HAP-1 (cell line): ENCODE results near the gene ALOX5AP.

Experiments used
- DNase-seq, 2 experiments: peaks; one replicate each; pipeline ENCODE4 v3.0.0-alpha.2; 2016 to 2020; ENCODE audit warnings: low spot score in 2 of 2
- H3K27me3 ChIP-seq: fragments of 250-450 bp; sonication (Bioruptor Pico); 2 replicates; pipeline ENCODE4 v1.5.1; 2020; ENCODE audit warnings: low read depth, mild to moderate bottlenecking, moderate library complexity
- H3K36me3 ChIP-seq: fragments of 250-450 bp; sonication (Bioruptor Pico); replicated peaks from 2 replicates; pipeline ENCODE4 v1.5.1; 2020; ENCODE audit warnings: mild to moderate bottlenecking
- H3K4me1 ChIP-seq: fragments of 250-450 bp; sonication (Bioruptor Pico); 2 replicates; pipeline ENCODE4 v1.5.1; 2020; ENCODE audit warnings: mild to moderate bottlenecking
- H3K4me3 ChIP-seq: fragments of 250-450 bp; sonication (Bioruptor Pico); 2 replicates; pipeline ENCODE4 v1.5.1; 2020; ENCODE audit warnings: mild to moderate bottlenecking, moderate library complexity
- H3K9me3 ChIP-seq: fragments of 250-450 bp; sonication (Bioruptor Pico); 2 replicates; pipeline ENCODE4 v1.5.1; 2020; ENCODE audit warnings: mild to moderate bottlenecking, moderate library complexity
- in situ Hi-C: fragments of 300-500 bp; cut with MboI; formaldehyde crosslinking; loops from 3 replicates; pipeline ENCODE4 v1.14.3; 2020; ENCODE audit warnings: low sequenced_read_pairs, inconsistent platforms, mixed read lengths

Gene ALOX5AP

GRCh38 chr13:30704596-30704995, 30.7 kb upstream of the ALOX5AP start:
- peaks cover 13% of the 10 kb centered on the region; the same call in 1 of the 2 replicates for H3K27me3 ChIP-seq
- no peaks in the 10 kb centered on the region for H3K36me3 ChIP-seq
- peaks cover 2% of the 10 kb centered on the region; the same call in 1 of the 2 replicates for H3K9me3 ChIP-seq
- in situ Hi-C loops: no loop called here
- DNase-seq: no peak
- no peak overlapping the region for H3K4me3 ChIP-seq
- H3K4me1 ChIP-seq: no peaks in the 10 kb centered on the region

GRCh38 chr13:30705680-30706079, 29.7 kb upstream of the ALOX5AP start:
- in situ Hi-C loops: no loop called here
- H3K4me3 ChIP-seq: no peak overlapping the region
- peaks cover 2% of the 10 kb centered on the region; the same call in 1 of the 2 replicates for H3K9me3 ChIP-seq
- DNase-seq: no peak
- no peaks in the 10 kb centered on the region for H3K4me1 ChIP-seq
- H3K36me3 ChIP-seq: no peaks in the 10 kb centered on the region
- 0 out of 2 replicates have a peak, but pooled peaks cover 5% of the 10 kb centered on the region for H3K27me3 ChIP-seq

GRCh38 chr13:30708541-30708940, 26.8 kb upstream of the ALOX5AP start:
- H3K4me3 ChIP-seq: no peak overlapping the region
- peaks cover 2% of the 10 kb centered on the region; the same call in 1 of the 2 replicates for H3K9me3 ChIP-seq
- in situ Hi-C loops: no loop called here
- no peaks in the 10 kb centered on the region for H3K27me3 ChIP-seq
- no peaks in the 10 kb centered on the region for H3K36me3 ChIP-seq
- no peaks in the 10 kb centered on the region for H3K4me1 ChIP-seq
- no peak for DNase-seq

- Histone ChIP-seq H3K4me3 (no peak overlapping the region), H3K9me3 (no peaks in the 10 kb centered on the region), H3K27me3 (no peaks in the 10 kb centered on the region), H3K4me1 (no peaks in the 10 kb centered on the region), H3K36me3 (no peaks in the 10 kb centered on the region)
- in situ Hi-C loops: no loop called here
- DNase-seq: no peak
These were observed 24.9 kb upstream of the ALOX5AP start for GRCh38 chr13:30710442-30710841.

GRCh38 chr13:30711375-30711774, 24.0 kb upstream of the ALOX5AP start:
- in situ Hi-C loops: no loop called here
- Histone ChIP-seq H3K4me1 (no peaks in the 10 kb centered on the region), H3K36me3 (no peaks in the 10 kb centered on the region), H3K4me3 (no peak overlapping the region), H3K27me3 (no peaks in the 10 kb centered on the region), H3K9me3 (no peaks in the 10 kb centered on the region)
- DNase-seq: no peak

GRCh38 chr13:30711837-30712236, 23.5 kb upstream of the ALOX5AP start:
- Histone ChIP-seq H3K4me1 (no peaks in the 10 kb centered on the region), H3K27me3 (no peaks in the 10 kb centered on the region), H3K9me3 (no peaks in the 10 kb centered on the region), H3K36me3 (no peaks in the 10 kb centered on the region), H3K4me3 (no peak overlapping the region)
- in situ Hi-C loops: no loop called here
- DNase-seq: no peak

- no peak overlapping the region for H3K4me3 ChIP-seq
- no peaks in the 10 kb centered on the region for H3K27me3 ChIP-seq
- H3K9me3 ChIP-seq: no peaks in the 10 kb centered on the region
- in situ Hi-C loops: no loop called here
- H3K4me1 ChIP-seq: no peaks in the 10 kb centered on the region
- no peak for DNase-seq
- no peaks in the 10 kb centered on the region for H3K36me3 ChIP-seq
These were observed 22.5 kb upstream of the ALOX5AP start for GRCh38 chr13:30712536-30713532.

- DNase-seq: no peak
- Histone ChIP-seq H3K4me1 (no peaks in the 10 kb centered on the region), H3K27me3 (no peaks in the 10 kb centered on the region), H3K9me3 (no peaks in the 10 kb centered on the region), H3K36me3 (no peaks in the 10 kb centered on the region), H3K4me3 (no peak overlapping the region)
- in situ Hi-C loops: no loop called here
These were observed 20.5 kb upstream of the ALOX5AP start for GRCh38 chr13:30714629-30715371.

- DNase-seq: no peak
- in situ Hi-C loops: no loop called here
- Histone ChIP-seq H3K4me1 (no peaks in the 10 kb centered on the region), H3K9me3 (no peaks in the 10 kb centered on the region), H3K27me3 (no peaks in the 10 kb centered on the region), H3K36me3 (no peaks in the 10 kb centered on the region), H3K4me3 (no peak overlapping the region)
These were observed 20.0 kb upstream of the ALOX5AP start for GRCh38 chr13:30715372-30715756.

- in situ Hi-C loops: no loop called here
These were observed 19.5 kb upstream of the ALOX5AP start for GRCh38 chr13:30715837-30716236.

GRCh38 chr13:30718661-30719524, 16.4 kb upstream of the ALOX5AP start:
- H3K4me3 ChIP-seq: no peak overlapping the region
- in situ Hi-C loops: no loop called here
- no peak for DNase-seq
- no peaks in the 10 kb centered on the region for H3K27me3 ChIP-seq
- H3K4me1 ChIP-seq: no peaks in the 10 kb centered on the region
- no peaks in the 10 kb centered on the region for H3K36me3 ChIP-seq
- no peaks in the 10 kb centered on the region for H3K9me3 ChIP-seq

More at GRCh38 chr13:30715837-30716236, 19.5 kb upstream of the ALOX5AP start:
- DNase-seq: peak in 1 of 2 experiments; percentile 8
- Histone ChIP-seq H3K4me1 (no peaks in the 10 kb centered on the region), H3K4me3 (no peak overlapping the region), H3K9me3 (no peaks in the 10 kb centered on the region), H3K27me3 (no peaks in the 10 kb centered on the region), H3K36me3 (no peaks in the 10 kb centered on the region)

GRCh38 chr13:30719525-30719914, 15.8 kb upstream of the ALOX5AP start:
- no peak overlapping the region for H3K4me3 ChIP-seq
- H3K4me1 ChIP-seq: no peaks in the 10 kb centered on the region
- no peaks in the 10 kb centered on the region for H3K27me3 ChIP-seq
- in situ Hi-C loops: no loop called here
- H3K9me3 ChIP-seq: no peaks in the 10 kb centered on the region
- no peaks in the 10 kb centered on the region for H3K36me3 ChIP-seq
- no peak for DNase-seq

GRCh38 chr13:30720172-30720869, 15.0 kb upstream of the ALOX5AP start:
- no peaks in the 10 kb centered on the region for H3K4me1 ChIP-seq
- H3K4me3 ChIP-seq: no peak overlapping the region
- DNase-seq: no peak
- in situ Hi-C loops: no loop called here
- no peaks in the 10 kb centered on the region for H3K36me3 ChIP-seq
- H3K27me3 ChIP-seq: no peaks in the 10 kb centered on the region
- H3K9me3 ChIP-seq: no peaks in the 10 kb centered on the region
